Retinal pigment epithelial cell (primary cell): ENCODE results near the gene RASD2.

ENCODE experiments used
- DNase-seq: peaks from one replicate; pipeline ENCODE4 v3.0.0-alpha.2; 2010; ENCODE audit warnings: low read depth
- H3K4me3 ChIP-seq: 2 replicates; pipeline ENCODE4 v1.5.1; 2011; ENCODE audit warnings: mild to moderate bottlenecking, low read length, control low read depth, moderate library complexity
- TF ChIP-seq, protein P1 (sequence below): conservative IDR thresholded peaks from 2 replicates; pipeline ENCODE4 v1.5.1; 2011; ENCODE audit warnings: low read depth, low read length, control low read depth, inconsistent platforms

Gene RASD2

DNA sequence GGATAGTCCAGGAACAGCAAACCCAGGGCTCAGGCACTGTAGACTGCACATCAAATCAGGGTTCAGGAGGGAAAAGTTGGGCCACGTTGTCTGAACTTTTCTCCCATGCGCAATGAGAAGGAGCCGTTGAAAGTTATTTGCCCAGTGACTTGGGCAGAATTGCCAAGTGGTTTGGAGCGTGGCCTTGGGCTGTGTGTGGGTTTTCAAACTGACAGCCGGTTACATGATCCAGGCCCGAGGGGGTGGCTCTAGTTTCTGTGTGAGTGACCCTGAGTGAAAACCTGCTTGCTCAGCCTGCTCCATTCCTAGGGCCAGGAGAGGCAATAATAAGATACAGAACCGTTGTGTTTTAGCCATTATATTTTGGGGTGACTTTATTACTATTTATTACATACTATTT lies 56.2 kb downstream of the RASD2 start:
- no peak for DNase-seq
- H3K4me3 ChIP-seq: no peak overlapping the region
- TF ChIP-seq, protein P1, sequence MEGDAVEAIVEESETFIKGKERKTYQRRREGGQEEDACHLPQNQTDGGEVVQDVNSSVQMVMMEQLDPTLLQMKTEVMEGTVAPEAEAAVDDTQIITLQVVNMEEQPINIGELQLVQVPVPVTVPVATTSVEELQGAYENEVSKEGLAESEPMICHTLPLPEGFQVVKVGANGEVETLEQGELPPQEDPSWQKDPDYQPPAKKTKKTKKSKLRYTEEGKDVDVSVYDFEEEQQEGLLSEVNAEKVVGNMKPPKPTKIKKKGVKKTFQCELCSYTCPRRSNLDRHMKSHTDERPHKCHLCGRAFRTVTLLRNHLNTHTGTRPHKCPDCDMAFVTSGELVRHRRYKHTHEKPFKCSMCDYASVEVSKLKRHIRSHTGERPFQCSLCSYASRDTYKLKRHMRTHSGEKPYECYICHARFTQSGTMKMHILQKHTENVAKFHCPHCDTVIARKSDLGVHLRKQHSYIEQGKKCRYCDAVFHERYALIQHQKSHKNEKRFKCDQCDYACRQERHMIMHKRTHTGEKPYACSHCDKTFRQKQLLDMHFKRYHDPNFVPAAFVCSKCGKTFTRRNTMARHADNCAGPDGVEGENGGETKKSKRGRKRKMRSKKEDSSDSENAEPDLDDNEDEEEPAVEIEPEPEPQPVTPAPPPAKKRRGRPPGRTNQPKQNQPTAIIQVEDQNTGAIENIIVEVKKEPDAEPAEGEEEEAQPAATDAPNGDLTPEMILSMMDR: no peak

DNA sequence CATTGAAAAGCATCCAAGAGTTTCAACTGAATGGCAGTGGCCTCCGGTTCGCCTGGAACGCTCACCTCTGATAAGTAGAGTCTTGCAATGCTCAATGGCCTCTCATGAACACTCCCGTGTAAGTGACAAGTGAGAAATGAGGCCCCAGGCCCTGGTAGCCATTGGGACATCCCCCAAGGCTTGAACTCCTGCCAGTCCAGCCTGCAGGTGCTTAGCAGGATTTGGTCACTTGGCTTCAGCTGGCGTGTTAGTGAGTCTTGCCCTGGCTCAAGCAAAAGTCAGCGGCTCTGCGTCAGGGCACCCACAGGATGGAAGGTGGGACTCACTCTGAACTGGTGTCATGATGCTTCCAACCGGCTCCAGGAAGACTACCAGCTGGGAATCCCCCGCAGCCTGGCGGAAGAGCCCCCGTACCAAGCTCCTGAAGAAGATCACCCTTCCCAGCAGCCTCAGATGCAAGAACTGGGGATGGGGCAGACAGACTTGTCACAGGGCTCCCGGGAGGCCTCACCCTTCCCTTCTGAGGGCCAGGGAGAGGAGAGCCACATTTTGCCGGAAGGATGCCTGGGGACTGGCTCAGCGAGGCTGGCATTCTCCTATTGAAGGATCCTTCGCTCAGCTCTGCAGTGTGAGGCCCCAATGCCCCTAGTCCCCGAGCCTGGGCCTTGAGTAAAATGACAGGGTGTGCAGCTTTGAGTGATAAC lies 57.2 kb downstream of the RASD2 start:
- no peak for DNase-seq
- TF ChIP-seq, protein P1: no peak
- no peak overlapping the region for H3K4me3 ChIP-seq

DNA sequence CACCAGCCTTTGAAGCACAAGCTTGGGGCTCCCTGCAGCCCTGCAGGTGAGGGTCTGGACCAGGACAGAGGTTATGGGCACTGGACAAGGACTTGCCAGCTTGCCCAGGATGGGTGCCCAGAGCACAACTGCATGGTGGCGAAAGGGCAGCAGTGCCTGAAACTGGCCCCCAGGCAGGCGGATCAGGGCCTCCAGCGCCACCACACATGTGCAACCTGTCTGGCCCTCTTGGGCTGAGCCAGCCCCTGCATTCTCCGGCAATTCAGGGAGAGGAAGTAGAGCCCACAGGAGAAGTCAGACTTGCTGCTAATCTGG lies 57.7 kb downstream of the RASD2 start:
- TF ChIP-seq, protein P1: no peak
- H3K4me3 ChIP-seq: no peak overlapping the region
- DNase-seq: no peak

DNA sequence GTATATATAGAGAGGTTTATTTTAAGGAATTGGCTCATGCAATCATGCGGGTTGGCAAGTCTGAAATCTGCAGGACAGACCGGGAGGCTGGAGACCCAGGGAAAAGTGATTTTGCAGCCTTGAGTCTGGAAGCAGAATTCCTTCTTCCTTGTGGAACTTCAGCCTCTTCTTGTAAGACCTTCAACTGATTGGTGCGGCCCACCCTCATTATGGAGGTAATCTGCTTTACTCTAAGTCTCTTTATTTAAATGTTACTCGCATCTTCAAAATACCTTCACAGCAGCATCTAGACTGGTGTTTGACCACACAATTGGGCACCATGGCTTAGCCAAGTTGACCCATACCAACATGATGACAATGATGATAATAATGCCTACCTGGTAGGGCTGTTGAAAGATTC lies 58.7 kb downstream of the RASD2 start:
- no peak for DNase-seq
- TF ChIP-seq, protein P1: no peak
- no peak overlapping the region for H3K4me3 ChIP-seq

DNA sequence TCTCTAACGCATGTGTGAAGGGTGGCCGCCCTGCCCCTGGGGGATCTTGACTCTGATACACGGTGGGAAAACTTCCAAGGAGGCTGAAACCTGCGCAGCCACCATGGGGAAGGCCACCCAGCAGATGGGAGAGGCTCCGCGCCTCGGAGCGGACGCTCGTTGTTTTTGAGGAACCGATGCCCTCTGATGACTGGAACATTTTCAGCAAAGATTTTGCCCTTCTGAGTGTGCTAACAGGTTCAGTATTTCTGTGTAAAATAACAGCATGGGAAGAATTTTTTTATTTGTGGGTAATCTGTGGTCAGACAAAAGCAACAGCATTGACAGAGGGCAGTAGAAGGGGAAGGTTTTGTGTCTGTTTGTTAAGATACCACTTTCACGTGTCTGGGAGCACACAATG lies 59.8 kb downstream of the RASD2 start:
- TF ChIP-seq, protein P1: no peak
- no peak overlapping the region for H3K4me3 ChIP-seq
- DNase-seq: no peak

DNA sequence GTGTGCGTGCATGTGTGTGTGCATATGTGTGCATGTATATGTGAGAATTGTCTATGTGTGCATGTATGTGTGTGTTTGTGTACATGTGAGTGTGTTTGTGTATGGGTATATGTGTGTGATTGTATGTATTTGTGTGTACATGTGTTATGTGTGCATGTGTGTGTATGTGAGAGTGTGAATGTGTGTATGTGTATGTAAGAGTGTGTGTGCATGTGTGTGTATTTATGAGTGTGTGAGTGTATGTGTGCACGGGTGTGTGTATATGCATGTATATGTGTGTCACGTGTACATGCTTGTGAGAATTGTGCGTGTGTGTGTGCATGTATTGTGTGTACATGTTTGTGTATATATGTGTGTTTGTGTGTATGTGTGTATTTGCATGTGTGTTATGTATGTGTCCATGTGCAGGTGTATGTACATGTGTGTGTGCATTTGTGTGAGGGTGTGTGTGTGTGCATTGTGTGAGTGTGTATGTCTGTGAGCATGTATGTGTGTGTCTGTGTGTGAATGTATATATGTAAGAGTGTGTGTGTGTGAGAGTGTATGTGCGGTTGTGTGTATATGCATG lies 60.5 kb downstream of the RASD2 start:
- H3K4me3 ChIP-seq: no peak overlapping the region
- TF ChIP-seq, protein P1: no peak
- no peak for DNase-seq
